Hepatocyte (in vitro differentiated cells): ENCODE measurements around the gene GYPC. TPM values are rescaled to one million over a fixed set of nuclear protein-coding genes. Genes with fewer than 3 reads are reported as not detected.

ENCODE experiments used
- DNase-seq: peaks from one replicate; pipeline ENCODE4 v3.0.0-alpha.2; 2016; ENCODE audit warnings: low spot score
- H2AFZ ChIP-seq: fragments of 200-600 bp; sonication (generic); 2 replicates; pipeline ENCODE4 v1.6.0; 2016; ENCODE audit warnings: antibody characterized with exemption, mild to moderate bottlenecking
- H3K27ac ChIP-seq: fragments of 200-600 bp; sonication (generic); 2 replicates; pipeline ENCODE4 v1.5.1; 2016; ENCODE audit warnings: mild to moderate bottlenecking
- H3K27me3 ChIP-seq: fragments of 200-600 bp; sonication (generic); 2 replicates; pipeline ENCODE4 v1.6.1; 2016
- H3K36me3 ChIP-seq: fragments of 200-600 bp; sonication (generic); replicated peaks from 2 replicates; pipeline ENCODE4 v1.5.1; 2016; ENCODE audit warnings: low read depth; ENCODE audit not compliant: insufficient read depth
- H3K4me1 ChIP-seq: fragments of 200-600 bp; sonication (generic); 2 replicates; pipeline ENCODE4 v1.5.1; 2016; ENCODE audit warnings: mild to moderate bottlenecking, moderate library complexity; ENCODE audit not compliant: insufficient read depth
- H3K4me2 ChIP-seq: fragments of 200-600 bp; sonication (generic); 2 replicates; pipeline ENCODE4 v1.6.0; 2016
- H3K4me3 ChIP-seq: fragments of 200-600 bp; sonication (generic); 2 replicates; pipeline ENCODE4 v1.5.1; 2016; ENCODE audit warnings: mild to moderate bottlenecking
- H3K79me2 ChIP-seq: fragments of 200-600 bp; sonication (generic); 2 replicates; pipeline ENCODE4 v1.6.0; 2017; ENCODE audit warnings: mild to moderate bottlenecking
- H3K9me2 ChIP-seq: fragments of 200-600 bp; sonication (generic); replicated peaks from 2 replicates; pipeline ENCODE4 v1.6.0; 2017; ENCODE audit warnings: mild to moderate bottlenecking; ENCODE audit not compliant: insufficient read depth
- H3K9me3 ChIP-seq: fragments of 200-600 bp; sonication (generic); 2 replicates; pipeline ENCODE4 v1.5.1; 2016; ENCODE audit warnings: low read depth, mild to moderate bottlenecking
- H4K20me1 ChIP-seq: fragments of 200-600 bp; sonication (generic); 2 replicates; pipeline ENCODE4 v1.6.0; 2016; ENCODE audit warnings: mild to moderate bottlenecking; ENCODE audit not compliant: insufficient read depth, poor library complexity, severe bottlenecking
- EZH2 ChIP-seq: fragments of 200-600 bp; sonication (generic); IDR thresholded peaks from 2 replicates; pipeline ENCODE4 v1.6.1; 2016; ENCODE audit warnings: antibody characterized with exemption, mild to moderate bottlenecking, borderline replicate concordance
- EZH2phosphoT487 ChIP-seq: fragments of 200-600 bp; sonication (generic); IDR thresholded peaks from one replicate; pipeline ENCODE4 v1.6.1; 2018; ENCODE audit warnings: antibody characterized with exemption, mild to moderate bottlenecking, low read depth, moderate library complexity; ENCODE audit not compliant: unreplicated experiment, severe bottlenecking
- WGBS: methylation state at CpG from one replicate; pipeline ENCODE4 v1.1.6; 2016; ENCODE audit warnings: low lambda C conversion rate; ENCODE audit errors: missing lambda C conversion rate; 5-methylcytosine and 5-hydroxymethylcytosine counted together
- polyA plus RNA-seq: library from polyadenylated mRNA; unstranded; fragments of >200 nt; fragmentation: Nextera tagmentation; extraction: Ambion mirVana; gene quantifications from 2 replicates; pipeline ENCODE4 v1.2.1, GENCODE V29; 2016
- total RNA-seq: library from RNA; depleted of rRNA; stranded (reverse); fragments of >200 nt; gene quantifications from 2 replicates; pipeline ENCODE4 v1.2.3, GENCODE V29; 2014
- TF ChIP-seq, protein P1 (sequence below): fragments of 200-600 bp; sonication (generic); IDR thresholded peaks from 2 replicates; pipeline ENCODE4 v1.5.1; 2016; ENCODE audit warnings: antibody characterized with exemption, mild to moderate bottlenecking; ENCODE audit not compliant: poor library complexity

The GYPC gene
- total and polyA plus RNA-seq, 2 experiments from 2014 or later: 35.0 to 87.7 TPM

GRCh38 chr2:126700677-126701076 lies 44.7 kb downstream of the GYPC start:
- no peak for DNase-seq
- TF ChIP-seq EZH2phosphoT487 (no peak), EZH2 (no peak)
- TF ChIP-seq, protein P1, sequence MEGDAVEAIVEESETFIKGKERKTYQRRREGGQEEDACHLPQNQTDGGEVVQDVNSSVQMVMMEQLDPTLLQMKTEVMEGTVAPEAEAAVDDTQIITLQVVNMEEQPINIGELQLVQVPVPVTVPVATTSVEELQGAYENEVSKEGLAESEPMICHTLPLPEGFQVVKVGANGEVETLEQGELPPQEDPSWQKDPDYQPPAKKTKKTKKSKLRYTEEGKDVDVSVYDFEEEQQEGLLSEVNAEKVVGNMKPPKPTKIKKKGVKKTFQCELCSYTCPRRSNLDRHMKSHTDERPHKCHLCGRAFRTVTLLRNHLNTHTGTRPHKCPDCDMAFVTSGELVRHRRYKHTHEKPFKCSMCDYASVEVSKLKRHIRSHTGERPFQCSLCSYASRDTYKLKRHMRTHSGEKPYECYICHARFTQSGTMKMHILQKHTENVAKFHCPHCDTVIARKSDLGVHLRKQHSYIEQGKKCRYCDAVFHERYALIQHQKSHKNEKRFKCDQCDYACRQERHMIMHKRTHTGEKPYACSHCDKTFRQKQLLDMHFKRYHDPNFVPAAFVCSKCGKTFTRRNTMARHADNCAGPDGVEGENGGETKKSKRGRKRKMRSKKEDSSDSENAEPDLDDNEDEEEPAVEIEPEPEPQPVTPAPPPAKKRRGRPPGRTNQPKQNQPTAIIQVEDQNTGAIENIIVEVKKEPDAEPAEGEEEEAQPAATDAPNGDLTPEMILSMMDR: no peak
- WGBS: 62% methylated on average over 2 of the region's 2 CpGs
- Histone ChIP-seq H3K79me2 (no peaks in the 10 kb centered on the region), H3K4me3 (no peak overlapping the region), H3K4me2 (no peak overlapping the region), H3K27me3 (no peaks in the 10 kb centered on the region), H3K4me1 (no peaks in the 10 kb centered on the region), H2AFZ (no peak overlapping the region), H3K9me3 (no peaks in the 10 kb centered on the region), H3K27ac (no peak overlapping the region), H3K9me2 (no peaks in the 10 kb centered on the region), H4K20me1 (no peaks in the 10 kb centered on the region), H3K36me3 (no peaks in the 10 kb centered on the region)

DNA sequence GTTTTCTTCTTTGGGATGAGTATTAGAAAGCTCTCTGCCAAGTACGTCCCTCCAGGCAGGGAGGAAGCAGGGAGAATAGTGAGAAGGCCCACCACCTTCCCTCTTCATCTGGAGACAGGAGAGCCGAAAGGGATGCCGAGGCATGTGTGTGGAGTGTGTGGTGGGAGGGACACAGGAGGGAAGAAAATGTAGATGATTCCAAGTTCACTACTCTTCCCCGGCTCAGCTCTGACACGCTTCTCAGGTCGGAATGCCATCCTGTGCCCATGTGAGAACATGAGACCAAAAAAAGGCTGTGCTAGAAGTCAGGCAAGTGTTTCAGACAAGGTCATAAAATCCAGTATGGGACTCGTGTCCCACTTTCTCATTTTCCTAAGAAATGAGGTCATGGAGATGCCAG lies 47.4 kb downstream of the GYPC start:
- TF ChIP-seq, protein P1: no peak
- no peak for TF ChIP-seq EZH2
- no peak for TF ChIP-seq EZH2phosphoT487
- Histone ChIP-seq H3K27ac (no peak overlapping the region), H3K36me3 (no peaks in the 10 kb centered on the region), H3K9me2 (no peaks in the 10 kb centered on the region), H4K20me1 (no peaks in the 10 kb centered on the region), H3K4me2 (no peak overlapping the region), H3K9me3 (no peaks in the 10 kb centered on the region), H3K27me3 (no peaks in the 10 kb centered on the region), H3K4me3 (no peak overlapping the region), H2AFZ (no peak overlapping the region), H3K79me2 (no peaks in the 10 kb centered on the region), H3K4me1 (no peaks in the 10 kb centered on the region)
- 89% methylated on average over 7 of the region's 7 CpGs for WGBS
- no peak for DNase-seq

- H3K27ac ChIP-seq: no peak overlapping the region
- TF ChIP-seq EZH2 (no peak), EZH2phosphoT487 (no peak)
- TF ChIP-seq, protein P1: no peak
- H3K36me3 ChIP-seq: no peaks in the 10 kb centered on the region
- H3K4me2 ChIP-seq: no peak overlapping the region
- no peaks in the 10 kb centered on the region for H3K4me1 ChIP-seq
- H3K27me3 ChIP-seq: no peaks in the 10 kb centered on the region
- no peaks in the 10 kb centered on the region for H3K79me2 ChIP-seq
- 93% methylated on average over 2 of the region's 2 CpGs for WGBS
- H3K9me3 ChIP-seq: no peaks in the 10 kb centered on the region
- H3K9me2 ChIP-seq: no peaks in the 10 kb centered on the region
- no peaks in the 10 kb centered on the region for H4K20me1 ChIP-seq
- no peak overlapping the region for H3K4me3 ChIP-seq
- no peak for DNase-seq
- no peak overlapping the region for H2AFZ ChIP-seq
Observed at GRCh38 chr2:126704434-126705160, 48.6 kb downstream of the GYPC start.

DNA sequence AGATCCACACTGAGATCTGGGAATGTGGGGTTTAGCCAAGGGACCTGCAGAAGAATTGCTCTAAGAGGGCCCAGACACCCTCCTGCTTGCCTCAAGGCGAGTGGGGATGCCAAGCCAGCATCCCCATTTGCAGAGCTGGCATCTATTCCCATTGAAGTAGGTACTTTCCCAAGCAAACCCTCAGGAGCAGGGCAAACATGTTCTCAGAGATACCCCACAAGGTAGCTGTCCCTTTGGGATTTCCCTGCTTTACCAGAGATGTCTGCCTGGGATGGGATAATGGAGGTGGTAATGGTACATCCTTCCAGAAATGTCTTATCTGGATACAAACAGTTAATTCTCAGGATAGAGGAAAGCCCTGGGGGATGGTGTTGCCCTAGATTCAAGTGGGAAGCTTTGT lies 51.2 kb downstream of the GYPC start:
- no peak overlapping the region for H3K27ac ChIP-seq
- no peak for TF ChIP-seq EZH2phosphoT487
- TF ChIP-seq, protein P1: no peak
- TF ChIP-seq EZH2: no peak
- no peak overlapping the region for H2AFZ ChIP-seq
- 77% methylated on average over 1 of the region's 1 CpG for whole genome bisulfite sequencing
- H3K4me3 ChIP-seq: no peak overlapping the region
- no peaks in the 10 kb centered on the region for H3K36me3 ChIP-seq
- H3K9me2 ChIP-seq: no peaks in the 10 kb centered on the region
- H3K27me3 ChIP-seq: no peaks in the 10 kb centered on the region
- H3K79me2 ChIP-seq: no peaks in the 10 kb centered on the region
- no peak overlapping the region for H3K4me2 ChIP-seq
- no peaks in the 10 kb centered on the region for H3K4me1 ChIP-seq
- no peaks in the 10 kb centered on the region for H4K20me1 ChIP-seq
- H3K9me3 ChIP-seq: no peaks in the 10 kb centered on the region
- DNase-seq: no peak
